H1 (cell line): ENCODE results near the gene GFM1. TPM values are rescaled to one million over a fixed set of nuclear protein-coding genes. Genes with fewer than 3 reads are reported as not detected.

Experiments used
- CTCF ChIA-PET: fragments of 300-600 bp; sonication (Branson Sonifier 250); formaldehyde crosslinking; loops from one replicate; lab custom pipeline; 2021; ENCODE audit not compliant: partially characterized antibody; lab: Charles Lee
- POLR2A ChIA-PET: fragments of 300-600 bp; sonication (Branson Sonifier 250); formaldehyde crosslinking; loops from one replicate; lab custom pipeline; 2021; ENCODE audit warnings: inconsistent platforms; ENCODE audit not compliant: partially characterized antibody; lab: Charles Lee
- DNase-seq, 2 experiments: peaks; one replicate each; pipeline versions ENCODE4 v3.0.0 to v3.0.0-alpha.2; 2010 to 2022; ENCODE audit warnings: low spot score in 2 of 2, low read depth in 1 of 2, mixed read lengths in 1 of 2
- FAIRE-seq: peaks from 2 replicates; lab custom pipeline; 2011; peaks lifted over from hg19 to GRCh38; lab: Jason Lieb, UNC
- H2AFZ ChIP-seq: 2 replicates; pipeline ENCODE4 v1.8.1; 2012; ENCODE audit warnings: low read length, inconsistent platforms
- H2AK5ac ChIP-seq: 2 replicates; pipeline ENCODE4 v1.6.1; 2013; ENCODE audit warnings: low read depth, low read length
- H2BK120ac ChIP-seq: replicated peaks from 2 replicates; pipeline ENCODE3; 2013; ENCODE audit warnings: low read depth, low read length, inconsistent platforms
- H2BK12ac ChIP-seq: 2 replicates; pipeline ENCODE4 v1.6.1; 2013; ENCODE audit warnings: low read depth, low read length
- H2BK15ac ChIP-seq: 2 replicates; pipeline ENCODE4 v1.6.1; 2013; ENCODE audit warnings: low read length
- H2BK20ac ChIP-seq: 2 replicates; pipeline ENCODE4 v1.6.1; 2013; ENCODE audit warnings: low read length
- H2BK5ac ChIP-seq: 2 replicates; pipeline ENCODE4 v1.6.1; 2013; ENCODE audit warnings: low read depth, low read length
- H3K14ac ChIP-seq: 2 replicates; pipeline ENCODE4 v1.6.1; 2013; ENCODE audit warnings: inconsistent platforms; ENCODE audit not compliant: insufficient read length
- H3K18ac ChIP-seq: 2 replicates; pipeline ENCODE4 v1.6.1; 2013; ENCODE audit warnings: low read length; ENCODE audit errors: extremely low read depth
- H3K23ac ChIP-seq: 2 replicates; pipeline ENCODE4 v1.6.1; 2013; ENCODE audit warnings: inconsistent platforms; ENCODE audit not compliant: insufficient read length
- H3K23me2 ChIP-seq: 2 replicates; pipeline ENCODE4 v1.6.1; 2013; ENCODE audit warnings: low read depth, low read length
- H3K27ac ChIP-seq: 2 replicates; pipeline ENCODE4 v1.6.1; 2011; ENCODE audit warnings: low read depth, low read length, inconsistent platforms
- H3K27me3 ChIP-seq, 4 experiments: replicated peaks in 1 of 4; 1 replicate in 1 of 4; 2 replicates in 3 of 4; pipeline versions ENCODE4 v1.6.1 to v1.8.1; 2011 to 2013; ENCODE audit warnings: low read length in 3 of 4, mild to moderate bottlenecking in 3 of 4, inconsistent platforms in 2 of 4, mixed read lengths in 2 of 4, moderate library complexity in 1 of 4; ENCODE audit not compliant: control insufficient read depth in 3 of 4, insufficient read depth in 3 of 4; ENCODE audit errors: extremely low read depth in 1 of 4
- H3K36me3 ChIP-seq, 4 experiments: 2 replicates each; pipeline versions ENCODE4 v1.6.1 to v1.8.1; 2011 to 2013; ENCODE audit warnings: mild to moderate bottlenecking in 4 of 4, low read length in 3 of 4, moderate library complexity in 2 of 4, control low read depth in 1 of 4, inconsistent platforms in 1 of 4; ENCODE audit not compliant: insufficient read depth in 4 of 4, control insufficient read depth in 2 of 4
- H3K4ac ChIP-seq: replicated peaks from 2 replicates; pipeline ENCODE3; 2013; ENCODE audit warnings: low read length, low read depth, mixed read lengths, inconsistent platforms; ENCODE audit not compliant: insufficient read length
- H3K4me1 ChIP-seq, 4 experiments: replicated peaks in 1 of 4; 1 replicate in 1 of 4; 2 replicates in 3 of 4; pipeline versions ENCODE4 v1.6.1 to v1.8.1; 2011 to 2013; ENCODE audit warnings: low read length in 3 of 4, inconsistent platforms in 2 of 4, mixed read lengths in 1 of 4; ENCODE audit not compliant: insufficient read depth in 4 of 4, control insufficient read depth in 3 of 4
- H3K4me2 ChIP-seq, 2 experiments: 2 replicates each; pipeline versions ENCODE4 v1.6.1 to v1.8.1; 2011 to 2013; ENCODE audit warnings: low read depth in 2 of 2, low read length in 2 of 2, control low read depth in 1 of 2, inconsistent platforms in 1 of 2, mild to moderate bottlenecking in 1 of 2; ENCODE audit not compliant: insufficient read depth in 1 of 2
- H3K4me3 ChIP-seq, 4 experiments: fragments of 200-600, 300-600 bp in 1 of 4; sonication (generic), shearing (Covaris generic), sonication (Bioruptor Twin) in 1 of 4; 2 replicates each; pipeline versions ENCODE4 v1.5.1 to v1.8.1; 2011 to 2016; ENCODE audit warnings: low read length in 4 of 4, low read depth in 3 of 4, control low read depth in 2 of 4, inconsistent platforms in 2 of 4, mild to moderate bottlenecking in 2 of 4, mixed read lengths in 1 of 4, moderate library complexity in 1 of 4; ENCODE audit not compliant: insufficient read depth in 2 of 4; ENCODE audit errors: extremely low read depth in 1 of 4
- H3K56ac ChIP-seq: replicated peaks from 2 replicates; pipeline ENCODE3; 2013; ENCODE audit warnings: low read depth, mild to moderate bottlenecking, mixed read lengths, low read length, inconsistent platforms; ENCODE audit not compliant: insufficient read length
- H3K79me1 ChIP-seq: 2 replicates; pipeline ENCODE4 v1.6.1; 2013; ENCODE audit warnings: low read depth, low read length, control low read depth
- H3K79me2 ChIP-seq, 2 experiments: 2 replicates each; pipeline versions ENCODE4 v1.6.1 to v1.8.1; 2012 to 2013; ENCODE audit warnings: low read length in 2 of 2, mild to moderate bottlenecking in 2 of 2, inconsistent platforms in 1 of 2; ENCODE audit not compliant: insufficient read depth in 2 of 2, control insufficient read depth in 1 of 2
- H3K9ac ChIP-seq, 4 experiments: replicated peaks in 1 of 4; 1 replicate in 1 of 4; 2 replicates in 3 of 4; pipeline versions ENCODE4 v1.6.1 to v1.8.1; 2011 to 2013; ENCODE audit warnings: low read depth in 3 of 4, low read length in 3 of 4, control low read depth in 2 of 4, mild to moderate bottlenecking in 2 of 4, moderate library complexity in 2 of 4, inconsistent platforms in 1 of 4; ENCODE audit errors: extremely low read depth in 1 of 4
- H3K9me3 ChIP-seq, 2 experiments: 2 replicates each; pipeline versions ENCODE4 v1.6.1 to v1.8.1; 2012 to 2013; ENCODE audit warnings: mild to moderate bottlenecking in 2 of 2, moderate library complexity in 2 of 2, control low read depth in 1 of 2, inconsistent platforms in 1 of 2, low read depth in 1 of 2, low read length in 1 of 2, mixed read lengths in 1 of 2; ENCODE audit not compliant: insufficient read depth in 2 of 2
- H4K20me1 ChIP-seq, 2 experiments: replicated peaks in 1 of 2; 2 replicates each; pipeline versions ENCODE3 to v1.8.1; 2011 to 2013; ENCODE audit warnings: inconsistent platforms in 2 of 2, low read length in 2 of 2, mild to moderate bottlenecking in 1 of 2; ENCODE audit not compliant: insufficient read depth in 2 of 2, control insufficient read depth in 1 of 2
- H4K5ac ChIP-seq: 2 replicates; pipeline ENCODE4 v1.6.1; 2013; ENCODE audit warnings: low read length, low read depth, mixed read lengths, inconsistent platforms; ENCODE audit not compliant: insufficient read length
- H4K8ac ChIP-seq: 2 replicates; pipeline ENCODE4 v1.8.0; 2013; ENCODE audit warnings: mild to moderate bottlenecking, moderate library complexity, low read length, inconsistent platforms; ENCODE audit not compliant: insufficient read depth; ENCODE audit errors: extremely low read depth
- H4K91ac ChIP-seq: replicated peaks from 2 replicates; pipeline ENCODE3; 2013; ENCODE audit warnings: low read length, mixed read lengths, inconsistent platforms; ENCODE audit not compliant: insufficient read length
- CHD1 ChIP-seq: IDR thresholded peaks from 2 replicates; pipeline ENCODE4 v1.6.1; 2012; ENCODE audit warnings: low read depth, low read length, improper control_type of control experiment
- EGR1 ChIP-seq: IDR thresholded peaks from 2 replicates; pipeline ENCODE4 v1.6.1; 2011; ENCODE audit warnings: low read depth, low read length, borderline replicate concordance
- FOSL1 ChIP-seq: IDR thresholded peaks from 2 replicates; pipeline ENCODE4 v1.6.1; 2011; ENCODE audit warnings: mild to moderate bottlenecking, low read depth, low read length, moderate library complexity; ENCODE audit not compliant: insufficient read depth
- MAFK ChIP-seq: IDR thresholded peaks from 2 replicates; pipeline ENCODE4 v1.6.1; 2012; ENCODE audit warnings: low read depth, mild to moderate bottlenecking, improper control_type of control experiment, low read length
- NANOG ChIP-seq: IDR thresholded peaks from 2 replicates; pipeline ENCODE4 v1.6.1; 2011; ENCODE audit warnings: low read length, low read depth, mild to moderate bottlenecking, inconsistent platforms; ENCODE audit not compliant: insufficient read depth, poor library complexity, severe bottlenecking
- RAD21 ChIP-seq, 2 experiments: IDR thresholded peaks in 1 of 2; conservative IDR thresholded peaks in 1 of 2; 2 replicates each; pipeline ENCODE4 v1.6.1; 2011; ENCODE audit warnings: low read depth in 2 of 2, low read length in 2 of 2, improper control_type of control experiment in 1 of 2, inconsistent platforms in 1 of 2, mild to moderate bottlenecking in 1 of 2, moderate library complexity in 1 of 2
- SAP30 ChIP-seq: fragments of 300-600 bp; sonication (generic); IDR thresholded peaks from 2 replicates; pipeline ENCODE4 v1.7.1; 2012; ENCODE audit warnings: low read length, moderate library complexity, mild to moderate bottlenecking, inconsistent platforms; ENCODE audit not compliant: insufficient read depth, insufficient replicate concordance
- SIRT6 ChIP-seq: IDR thresholded peaks from one replicate; pipeline ENCODE4 v1.7.1; 2012; ENCODE audit warnings: low read length, inconsistent platforms
- polyA plus RNA-seq, 7 experiments: library from polyadenylated mRNA; depleted of rRNA in 3 of 7; stranded (reverse) in 5 of 7; unstranded in 2 of 7; fragments of >200 nt in 5 of 7; fragments of 200-250 nt in 2 of 7; gene quantifications; 1 replicate in 5 of 7; 2 replicates in 1 of 7; 4 replicates in 1 of 7; pipeline versions ENCODE4 v1.2.1 to v1.2.3, GENCODE V29; 2011 to 2013; ENCODE audit warnings: missing spikeins in 2 of 7, mixed read lengths in 2 of 7
- total RNA-seq: library from RNA; stranded (reverse); fragmentation: NEBNext Ultra II Directional; extraction: Animal tissue kit (Norgen Biotek cat#: 25700); gene quantifications from 2 replicates; pipeline ENCODE4 v1.2.1, GENCODE V29; 2021
- TF ChIP-seq, protein P1 (sequence below): IDR thresholded peaks from 2 replicates; pipeline ENCODE4 v1.6.1; 2012; ENCODE audit warnings: inconsistent platforms
- TF ChIP-seq, protein P2 (sequence below): IDR thresholded peaks from 2 replicates; pipeline ENCODE4 v1.6.1; 2011; ENCODE audit warnings: low read depth, mild to moderate bottlenecking, low read length; ENCODE audit not compliant: insufficient read depth

GFM1 gene
- total and polyA plus RNA-seq, 2 of the 8 experiments (the other 6 are each of a cell fraction or from before 2014, with no cell fraction given): 10.9 to 45.3 TPM

DNA sequence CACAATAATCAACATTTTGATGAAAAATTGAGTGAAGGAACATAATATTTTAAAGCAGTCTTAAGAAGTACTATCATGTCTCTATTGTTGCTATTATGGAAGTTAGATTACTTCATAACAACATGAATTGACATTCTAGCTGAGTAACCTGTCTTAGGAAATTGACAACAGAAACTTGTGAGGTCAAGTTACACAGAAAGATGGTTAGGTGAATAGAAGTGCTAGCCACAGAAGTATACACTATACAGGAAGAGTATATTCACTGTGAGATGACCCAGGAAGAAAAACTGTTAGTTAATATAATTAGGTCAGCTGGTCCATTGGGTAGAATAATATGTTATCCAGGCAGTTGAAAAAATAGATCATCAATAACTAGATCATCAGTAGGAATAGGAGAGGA lies 42.1 kb upstream of the GFM1 start:
- ChIA-PET POLR2A (no interaction called here), CTCF (interaction anchor here (1.1 to 1.2 kb wide), 2 partner anchors 12 to 42 kb away, joined by 3 read pairs; partner anchors contain the start of gene GFM1)
- Histone ChIP-seq H4K20me1 (no peaks in the 10 kb centered on the region), H3K36me3 (peaks cover 0 to 18% (median 0%) of the 10 kb centered on the region in 4 experiments; a peak in 1 of 8 replicates), H3K27me3 (no peaks in the 10 kb centered on the region), H3K4me2 (no peak overlapping the region), H3K9ac (no peak overlapping the region), H3K9me3 (no peaks in the 10 kb centered on the region), H4K91ac (no peak overlapping the region), H2AK5ac (no peak overlapping the region), H3K23ac (no peak overlapping the region)
- TF ChIP-seq, protein P1, sequence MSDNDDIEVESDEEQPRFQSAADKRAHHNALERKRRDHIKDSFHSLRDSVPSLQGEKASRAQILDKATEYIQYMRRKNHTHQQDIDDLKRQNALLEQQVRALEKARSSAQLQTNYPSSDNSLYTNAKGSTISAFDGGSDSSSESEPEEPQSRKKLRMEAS: no peak
- TF ChIP-seq NANOG (no peak), EGR1 (no peak), SAP30 (no peak), MAFK (no peak), FOSL1 (no peak), RAD21 (IDR thresholded peaks at IDR 0.05 in 1 of 2, conservative IDR thresholded peaks at IDR 0.05 in 1 of 2; ENCODE audit: low read depth in 2 of 2, low read length in 2 of 2) (no peak), CHD1 (no peak), SIRT6 (no peak)
- TF ChIP-seq, protein P2, sequence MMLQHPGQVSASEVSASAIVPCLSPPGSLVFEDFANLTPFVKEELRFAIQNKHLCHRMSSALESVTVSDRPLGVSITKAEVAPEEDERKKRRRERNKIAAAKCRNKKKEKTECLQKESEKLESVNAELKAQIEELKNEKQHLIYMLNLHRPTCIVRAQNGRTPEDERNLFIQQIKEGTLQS: no peak
- TF ChIP-seq, all 59 proteins: peak for 0
- H3K79me2 ChIP-seq: no peaks in the 10 kb centered on the region
- H2BK20ac ChIP-seq: no peak overlapping the region
- no peak for FAIRE-seq
- no peak overlapping the region for H2BK15ac ChIP-seq
- H3K18ac ChIP-seq: no peak overlapping the region
- H2BK12ac ChIP-seq: no peak overlapping the region
- H3K23me2 ChIP-seq: no peaks in the 10 kb centered on the region
- H3K4ac ChIP-seq: no peak overlapping the region
- no peak overlapping the region for H2BK5ac ChIP-seq
- no peak overlapping the region for H2BK120ac ChIP-seq
- no peak overlapping the region for H3K56ac ChIP-seq
- H3K4me3 ChIP-seq: no peak overlapping the region
- no peaks in the 10 kb centered on the region for H3K79me1 ChIP-seq
- H3K14ac ChIP-seq: no peak overlapping the region
- DNase-seq: no peak
- H4K5ac ChIP-seq: no peak overlapping the region
- no peak overlapping the region for H4K8ac ChIP-seq
- no peaks in the 10 kb centered on the region for H3K4me1 ChIP-seq
- no peak overlapping the region for H2AFZ ChIP-seq
- H3K27ac ChIP-seq: no peak overlapping the region
